Body of pancreas (tissue), 4 donors: ENCODE measurements around the gene CTTNBP2NL.
"Not testable (repeated sequence)": the region's sequence is repeated elsewhere in the genome, so short reads cannot be mapped to it uniquely, and the experiment has no call there.

Source experiments
- POLR2A ChIP-seq, 3 donors: fragments of 450-650 bp; IDR thresholded peaks; one replicate each; pipeline ENCODE4 v1.6.1; 2016; ENCODE audit warnings: antibody characterized with exemption in 3 of 3, mild to moderate bottlenecking in 2 of 3
- TF ChIP-seq, protein P1 (sequence below), 7 experiments: fragments of 450-650 bp in 4 of 7; fragments of 200-600 bp in 3 of 7; sonication (generic) in 3 of 7; IDR thresholded peaks; one replicate each; pipeline ENCODE4 v1.5.1; 2016 to 2019; ENCODE audit warnings: antibody characterized with exemption in 7 of 7

DNA sequence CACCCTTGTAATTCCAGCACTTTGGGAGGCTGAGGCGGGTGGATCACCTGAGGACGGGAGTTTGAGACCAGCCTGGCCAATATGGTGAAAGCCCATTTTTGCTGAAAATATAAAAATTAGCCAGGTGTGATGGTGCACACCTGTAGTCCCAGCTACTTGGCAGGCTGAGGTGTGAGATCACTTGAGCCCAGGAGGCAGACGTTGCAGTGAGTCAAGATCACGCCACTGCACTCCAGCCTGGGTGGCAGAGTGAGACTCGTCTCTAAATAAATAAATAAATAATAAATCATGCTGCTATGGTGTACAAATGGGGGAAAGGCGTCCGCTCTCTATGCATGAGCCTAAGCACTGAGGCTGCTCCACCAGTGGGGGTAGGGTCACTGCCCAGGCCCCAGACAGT is 74.3 kb downstream of the CTTNBP2NL start:
- TF ChIP-seq, protein P1, sequence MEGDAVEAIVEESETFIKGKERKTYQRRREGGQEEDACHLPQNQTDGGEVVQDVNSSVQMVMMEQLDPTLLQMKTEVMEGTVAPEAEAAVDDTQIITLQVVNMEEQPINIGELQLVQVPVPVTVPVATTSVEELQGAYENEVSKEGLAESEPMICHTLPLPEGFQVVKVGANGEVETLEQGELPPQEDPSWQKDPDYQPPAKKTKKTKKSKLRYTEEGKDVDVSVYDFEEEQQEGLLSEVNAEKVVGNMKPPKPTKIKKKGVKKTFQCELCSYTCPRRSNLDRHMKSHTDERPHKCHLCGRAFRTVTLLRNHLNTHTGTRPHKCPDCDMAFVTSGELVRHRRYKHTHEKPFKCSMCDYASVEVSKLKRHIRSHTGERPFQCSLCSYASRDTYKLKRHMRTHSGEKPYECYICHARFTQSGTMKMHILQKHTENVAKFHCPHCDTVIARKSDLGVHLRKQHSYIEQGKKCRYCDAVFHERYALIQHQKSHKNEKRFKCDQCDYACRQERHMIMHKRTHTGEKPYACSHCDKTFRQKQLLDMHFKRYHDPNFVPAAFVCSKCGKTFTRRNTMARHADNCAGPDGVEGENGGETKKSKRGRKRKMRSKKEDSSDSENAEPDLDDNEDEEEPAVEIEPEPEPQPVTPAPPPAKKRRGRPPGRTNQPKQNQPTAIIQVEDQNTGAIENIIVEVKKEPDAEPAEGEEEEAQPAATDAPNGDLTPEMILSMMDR (IDR thresholded peaks at IDR 0.05): not testable (repeated sequence)
- not testable (repeated sequence) for TF ChIP-seq POLR2A (IDR thresholded peaks at IDR 0.05)
